CD14-positive monocyte (primary cell): ENCODE measurements around the gene FAT1. TPM values are rescaled to one million over a fixed set of nuclear protein-coding genes. Genes with fewer than 3 reads are reported as not detected.
"Not testable (repeated sequence)": the region's sequence is repeated elsewhere in the genome, so short reads cannot be mapped to it uniquely, and the experiment has no call there.

ENCODE experiments used
- DNase-seq, 3 donors: peaks; one replicate each; pipeline ENCODE4 v3.0.0-alpha.2; 2011 to 2022
- H2AFZ ChIP-seq: 2 replicates; pipeline ENCODE4 v1.6.0; 2012; ENCODE audit warnings: mild to moderate bottlenecking, low read depth, low read length, inconsistent platforms; ENCODE audit not compliant: insufficient read depth, poor library complexity, severe bottlenecking
- H3K27ac ChIP-seq, 2 donors: 1 replicate in 1 of 2; 2 replicates in 1 of 2; pipeline ENCODE4 v1.5.1; 2012 to 2013; ENCODE audit warnings: low read length in 2 of 2, control low read depth in 1 of 2, inconsistent platforms in 1 of 2, low read depth in 1 of 2, mild to moderate bottlenecking in 1 of 2
- H3K27me3 ChIP-seq, 2 donors: one replicate each; pipeline versions ENCODE4 v1.6.0 to v1.6.1; 2011 to 2013; ENCODE audit warnings: low read length in 2 of 2; ENCODE audit not compliant: control insufficient read depth in 2 of 2, insufficient read depth in 2 of 2
- H3K36me3 ChIP-seq, 2 donors: replicated peaks in 1 of 2; 1 replicate in 1 of 2; 2 replicates in 1 of 2; pipeline versions ENCODE4 v1.5.1 to v1.6.1; 2012 to 2013; ENCODE audit warnings: low read length in 2 of 2, control low read depth in 1 of 2, inconsistent platforms in 1 of 2, mild to moderate bottlenecking in 1 of 2; ENCODE audit not compliant: insufficient read depth in 2 of 2, control insufficient read depth in 1 of 2
- H3K4me1 ChIP-seq, 2 donors: 1 replicate in 1 of 2; 2 replicates in 1 of 2; pipeline versions ENCODE4 v1.5.1 to v1.6.1; 2012 to 2013; ENCODE audit warnings: low read length in 2 of 2, control low read depth in 1 of 2, inconsistent platforms in 1 of 2, mild to moderate bottlenecking in 1 of 2, moderate library complexity in 1 of 2; ENCODE audit not compliant: insufficient read depth in 2 of 2, control insufficient read depth in 1 of 2
- H3K4me2 ChIP-seq: replicated peaks from 2 replicates; pipeline ENCODE3; 2012; ENCODE audit warnings: low read length, moderate library complexity, mild to moderate bottlenecking; ENCODE audit not compliant: poor library complexity, severe bottlenecking; ENCODE audit errors: extremely low read depth
- H3K4me3 ChIP-seq, 3 experiments: fragments of 200-600 bp in 1 of 3; sonication (generic) in 1 of 3; replicated peaks in 1 of 3; 1 replicate in 2 of 3; 2 replicates in 1 of 3; pipeline ENCODE4 v1.5.1; 2011 to 2013; ENCODE audit warnings: low read length in 3 of 3, mild to moderate bottlenecking in 3 of 3, control low read depth in 2 of 3, low read depth in 2 of 3, inconsistent platforms in 1 of 3, moderate library complexity in 1 of 3
- H3K79me2 ChIP-seq: 2 replicates; pipeline ENCODE4 v1.6.0; 2012; ENCODE audit warnings: mild to moderate bottlenecking, control low read depth, inconsistent platforms, low read length, moderate library complexity; ENCODE audit not compliant: insufficient read depth
- H3K9ac ChIP-seq: 2 replicates; pipeline ENCODE4 v1.6.0; 2017; ENCODE audit warnings: low read length, mild to moderate bottlenecking; ENCODE audit not compliant: insufficient read depth, poor library complexity, severe bottlenecking
- H3K9me3 ChIP-seq, 2 donors: replicated peaks in 1 of 2; 1 replicate in 1 of 2; 2 replicates in 1 of 2; pipeline versions ENCODE4 v1.5.1 to v1.6.1; 2012 to 2013; ENCODE audit warnings: low read length in 2 of 2, control low read depth in 1 of 2; ENCODE audit not compliant: control insufficient read depth in 1 of 2, insufficient read depth in 1 of 2
- H4K20me1 ChIP-seq: 2 replicates; pipeline ENCODE4 v1.6.0; 2012; ENCODE audit warnings: mild to moderate bottlenecking, low read length, control low read depth, moderate library complexity; ENCODE audit not compliant: insufficient read depth
- H3K27ac Mint-ChIP-seq, 7 donors: one replicate each; pipeline ENCODE4 v1.8.0; 2020; ENCODE audit warnings: mild to moderate bottlenecking in 7 of 7, mixed read lengths in 7 of 7, moderate library complexity in 6 of 7, inconsistent platforms in 2 of 7
- H3K27me3 Mint-ChIP-seq, 3 donors: one replicate each; pipeline ENCODE4 v1.8.0; 2021 to 2022; ENCODE audit warnings: low read depth in 3 of 3, mild to moderate bottlenecking in 3 of 3, mixed read lengths in 3 of 3, moderate library complexity in 3 of 3, inconsistent platforms in 1 of 3
- H3K36me3 Mint-ChIP-seq, 2 donors: one replicate each; pipeline ENCODE4 v1.8.0; 2020; ENCODE audit warnings: mixed read lengths in 2 of 2, inconsistent platforms in 1 of 2, mild to moderate bottlenecking in 1 of 2
- H3K4me1 Mint-ChIP-seq: one replicate; pipeline ENCODE4 v1.8.0; 2020; ENCODE audit warnings: mild to moderate bottlenecking, mixed read lengths
- H3K4me3 Mint-ChIP-seq, 2 donors: one replicate each; pipeline ENCODE4 v1.8.0; 2020; ENCODE audit warnings: mild to moderate bottlenecking in 2 of 2, mixed read lengths in 2 of 2, moderate library complexity in 1 of 2
- H3K9me3 Mint-ChIP-seq, 7 donors: one replicate each; pipeline ENCODE4 v1.8.0; 2020 to 2022; ENCODE audit warnings: mixed read lengths in 7 of 7, mild to moderate bottlenecking in 6 of 7, moderate library complexity in 6 of 7, inconsistent platforms in 2 of 7
- CTCF ChIP-seq: fragments of 200-600 bp; IDR thresholded peaks from one replicate; pipeline ENCODE4 v1.8.0; 2022; ENCODE audit warnings: antibody characterized with exemption, mild to moderate bottlenecking
- WGBS: methylation state at CpG from one replicate; pipeline ENCODE4 v1.1.5; 2013; ENCODE audit warnings: missing lambda C conversion rate; ENCODE audit not compliant: insufficient coverage; 5-methylcytosine and 5-hydroxymethylcytosine counted together
- intact Hi-C, 2 donors: fragments of 100-400 bp; cut with micrococcal nuclease; formaldehyde crosslinking; loops; one replicate each; pipeline versions ENCODE4 v1.15.0 to v1.15.1; 2023
- polyA plus RNA-seq, 3 donors: library from polyadenylated mRNA; depleted of rRNA in 1 of 3; unstranded in 2 of 3; stranded (reverse) in 1 of 3; fragments of 300-500 nt in 2 of 3; fragments of >200 nt in 1 of 3; fragmentation: Illumina TruSeq in 2 of 3; gene quantifications; 1 replicate in 2 of 3; 2 replicates in 1 of 3; pipeline ENCODE4 v1.2.3, GENCODE V29; 2012 to 2021

FAT1 gene
- polyA plus RNA-seq, 3 donors, result not detected

GRCh38 chr4:186757696-186758355, 34.2 kb upstream of the FAT1 start:
- Mint-ChIP-seq H3K27ac (no peak overlapping the region), H3K4me1 (no peaks in the 10 kb centered on the region), H3K36me3 (no peaks in the 10 kb centered on the region), H3K9me3 (peaks cover 7 to 31% (median 13%) of the 10 kb centered on the region in 7 donors), H3K4me3 (no peak overlapping the region), H3K27me3 (peaks cover 1 to 3% (median 2%) of the 10 kb centered on the region in 3 donors)
- H3K4me1 ChIP-seq, result no peaks in the 10 kb centered on the region
- no peaks in the 10 kb centered on the region for H3K27me3 ChIP-seq
- no peak overlapping the region for H3K4me3 ChIP-seq
- no peak for DNase-seq
- intact Hi-C loops, result no loop called here
- no peak overlapping the region for H3K27ac ChIP-seq
- H3K4me2 ChIP-seq, result no peak overlapping the region
- H3K79me2 ChIP-seq, result no peaks in the 10 kb centered on the region
- 100% methylated on average over 1 of the region's 13 CpGs for WGBS
- no peaks in the 10 kb centered on the region for H4K20me1 ChIP-seq
- H3K36me3 ChIP-seq, result no peaks in the 10 kb centered on the region
- H3K9me3 ChIP-seq, result peaks cover 6 to 16% of the 10 kb centered on the region in 2 donors
- no peak overlapping the region for H3K9ac ChIP-seq
- no peak overlapping the region for H2AFZ ChIP-seq
- no peak for TF ChIP-seq CTCF

- WGBS, result no CpG with 5 or more reads among the region's 5 CpGs
- peaks cover 7 to 31% (median 13%) of the 10 kb centered on the region in 7 donors for H3K9me3 Mint-ChIP-seq
- H4K20me1 ChIP-seq, H3K9ac ChIP-seq, H3K36me3 ChIP-seq, DNase-seq, H3K27ac ChIP-seq, intact Hi-C loops, H3K27me3 Mint-ChIP-seq, H2AFZ ChIP-seq, H3K27ac Mint-ChIP-seq, H3K79me2 ChIP-seq, H3K4me3 Mint-ChIP-seq, H3K27me3 ChIP-seq, H3K4me2 ChIP-seq, H3K4me3 ChIP-seq, H3K4me1 Mint-ChIP-seq, H3K4me1 ChIP-seq, H3K36me3 Mint-ChIP-seq: not testable (repeated sequence)
- peaks cover 6 to 16% of the 10 kb centered on the region in 2 donors for H3K9me3 ChIP-seq
Observed at GRCh38 chr4:186756550-186756949, 32.9 kb upstream of the FAT1 start.
